K562 (cell line): ENCODE measurements around the gene MECR. TPM values are rescaled to one million over a fixed set of nuclear protein-coding genes. Genes with fewer than 3 reads are reported as not detected.

Experiments
- EP300 ChIP-seq: IDR thresholded peaks from 2 replicates; pipeline ENCODE4 v1.6.1; 2012; ENCODE audit warnings: low read length, improper control_type of control experiment
- GABPB1 ChIP-seq: sonication (generic); formaldehyde crosslinking; IDR thresholded peaks from 2 replicates; pipeline ENCODE4 v1.8.0; 2022; ENCODE audit warnings: mild to moderate bottlenecking, missing genetic modification reagents
- MAFF ChIP-seq: IDR thresholded peaks from 2 replicates; pipeline ENCODE4 v1.6.1; 2012; ENCODE audit warnings: low read length, improper control_type of control experiment
- MAZ ChIP-seq, 2 experiments: fragments of 450-650 bp in 1 of 2; sonication (generic) in 1 of 2; formaldehyde crosslinking; IDR thresholded peaks in 1 of 2; conservative IDR thresholded peaks in 1 of 2; 2 replicates each; pipeline versions ENCODE4 v1.4.0 to v1.5.0; 2020; ENCODE audit warnings: mild to moderate bottlenecking in 1 of 2, missing genetic modification reagents in 1 of 2
- PML ChIP-seq: IDR thresholded peaks from 2 replicates; pipeline ENCODE4 v1.6.1; 2012; ENCODE audit warnings: low read length, inconsistent platforms
- TCF7 ChIP-seq: sonication (generic); IDR thresholded peaks from 2 replicates; pipeline ENCODE4 v1.6.1; 2016; ENCODE audit warnings: antibody characterized with exemption, borderline replicate concordance
- polyA plus RNA-seq, 8 experiments: library from polyadenylated mRNA; depleted of rRNA in 4 of 8; stranded (reverse) in 5 of 8; unstranded in 3 of 8; fragments of >200 nt; fragmentation: Nextera tagmentation in 2 of 8; fragmentation: Illumina TruSeq in 1 of 8; extraction: Ambion mirVana in 2 of 8; extraction: Trizol in 1 of 8; gene quantifications; 2 replicates each; pipeline versions ENCODE4 v1.2.1 to v1.2.3, GENCODE V29; 2011 to 2014; ENCODE audit warnings: inconsistent platforms in 1 of 8, missing spikeins in 1 of 8
- total RNA-seq, 7 experiments: library from RNA; depleted of rRNA in 6 of 7; stranded (reverse); fragments of >200 nt in 6 of 7; fragmentation: Illumina TruSeq in 2 of 7; extraction: Trizol in 2 of 7; gene quantifications; 2 replicates each; pipeline versions ENCODE4 v1.2.1 to v1.2.3, GENCODE V29; 2011 to 2021; ENCODE audit warnings: low replicate concordance in 1 of 7
- TF ChIP-seq, protein P1 (sequence below), 2 experiments: IDR thresholded peaks in 1 of 2; conservative IDR thresholded peaks in 1 of 2; 2 replicates each; pipeline ENCODE4 v1.6.1; 2016; ENCODE audit warnings: low read depth in 2 of 2, mild to moderate bottlenecking in 1 of 2, missing compliant biosample characterization in 1 of 2, missing genetic modification characterization in 1 of 2, moderate library complexity in 1 of 2
- TF ChIP-seq, protein P2 (sequence below): sonication (generic); IDR thresholded peaks from 2 replicates; pipeline ENCODE4 v1.6.1; 2016
- TF ChIP-seq, protein P3 (sequence below), 3 experiments: IDR thresholded peaks in 2 of 3; conservative IDR thresholded peaks in 1 of 3; 2 replicates each; pipeline ENCODE4 v1.5.1; 2011 to 2012; ENCODE audit warnings: low read length in 3 of 3, mild to moderate bottlenecking in 3 of 3, control low read depth in 2 of 3, improper control_type of control experiment in 1 of 3, inconsistent platforms in 1 of 3, low read depth in 1 of 3, mixed read lengths in 1 of 3, moderate library complexity in 1 of 3; ENCODE audit not compliant: insufficient read depth in 2 of 3
- TF ChIP-seq, protein P4 (sequence below), 2 experiments: IDR thresholded peaks; 2 replicates each; pipeline ENCODE4 v1.6.1; 2011; ENCODE audit warnings: borderline replicate concordance in 1 of 2, control low read depth in 1 of 2, low read depth in 1 of 2, low read length in 1 of 2, mild to moderate bottlenecking in 1 of 2, mixed read lengths in 1 of 2, moderate library complexity in 1 of 2; ENCODE audit not compliant: insufficient read depth in 1 of 2, insufficient read length in 1 of 2, poor library complexity in 1 of 2, severe bottlenecking in 1 of 2; ENCODE audit errors: extremely low read depth in 1 of 2
- TF ChIP-seq, protein P5 (sequence below): fragments of 450-650 bp; formaldehyde crosslinking; IDR thresholded peaks from 2 replicates; pipeline ENCODE4 v1.4.0; 2020; ENCODE audit warnings: mild to moderate bottlenecking
- TF ChIP-seq, protein P6 (sequence below): fragments of 150-350 bp; IDR thresholded peaks from 2 replicates; pipeline ENCODE4 v1.6.1; 2014; ENCODE audit warnings: low read depth, mild to moderate bottlenecking, low read length, borderline replicate concordance

Gene MECR
- total and polyA plus RNA-seq, 9 of the 15 experiments (the other 6 are each of a cell fraction or from before 2014, with no cell fraction given) = 10.4 to 58.6 (median 42.9) TPM

DNA sequence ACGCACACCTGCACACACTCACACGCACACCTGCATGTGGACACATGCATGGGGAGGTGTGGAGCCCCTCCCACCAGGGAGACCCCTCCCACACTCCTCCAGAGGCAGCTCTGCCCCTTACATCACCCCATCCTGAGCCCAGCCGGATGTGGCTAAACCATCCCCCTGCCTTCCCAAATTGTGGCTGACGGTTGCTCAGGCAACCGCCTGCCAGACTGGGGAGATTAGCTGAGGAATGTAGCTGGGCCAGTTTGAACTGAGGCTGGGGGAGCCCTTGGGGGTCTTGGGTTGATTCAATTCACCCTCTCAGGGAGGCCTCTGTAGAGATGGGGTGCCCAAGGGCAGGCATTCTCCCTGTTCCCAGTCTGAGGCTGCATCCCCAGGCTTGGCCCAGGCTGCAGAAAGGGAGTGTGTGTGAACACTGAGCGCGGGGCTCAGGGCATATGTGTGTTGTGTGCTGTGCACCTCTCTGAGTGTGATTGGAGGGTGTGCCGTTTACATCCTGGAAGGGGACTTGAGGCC, 18.5 kb upstream of the MECR start (continued):
- TF ChIP-seq, protein P1, sequence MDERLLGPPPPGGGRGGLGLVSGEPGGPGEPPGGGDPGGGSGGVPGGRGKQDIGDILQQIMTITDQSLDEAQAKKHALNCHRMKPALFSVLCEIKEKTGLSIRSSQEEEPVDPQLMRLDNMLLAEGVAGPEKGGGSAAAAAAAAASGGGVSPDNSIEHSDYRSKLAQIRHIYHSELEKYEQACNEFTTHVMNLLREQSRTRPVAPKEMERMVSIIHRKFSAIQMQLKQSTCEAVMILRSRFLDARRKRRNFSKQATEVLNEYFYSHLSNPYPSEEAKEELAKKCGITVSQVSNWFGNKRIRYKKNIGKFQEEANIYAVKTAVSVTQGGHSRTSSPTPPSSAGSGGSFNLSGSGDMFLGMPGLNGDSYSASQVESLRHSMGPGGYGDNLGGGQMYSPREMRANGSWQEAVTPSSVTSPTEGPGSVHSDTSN (CRISPR knock-in tag; IDR thresholded peaks at IDR 0.05; ENCODE audit: low read depth) = no peak
- TF ChIP-seq, protein P1 (tag; conservative IDR thresholded peaks at IDR 0.05; ENCODE audit: low read depth) = no peak
- TF ChIP-seq, protein P2, sequence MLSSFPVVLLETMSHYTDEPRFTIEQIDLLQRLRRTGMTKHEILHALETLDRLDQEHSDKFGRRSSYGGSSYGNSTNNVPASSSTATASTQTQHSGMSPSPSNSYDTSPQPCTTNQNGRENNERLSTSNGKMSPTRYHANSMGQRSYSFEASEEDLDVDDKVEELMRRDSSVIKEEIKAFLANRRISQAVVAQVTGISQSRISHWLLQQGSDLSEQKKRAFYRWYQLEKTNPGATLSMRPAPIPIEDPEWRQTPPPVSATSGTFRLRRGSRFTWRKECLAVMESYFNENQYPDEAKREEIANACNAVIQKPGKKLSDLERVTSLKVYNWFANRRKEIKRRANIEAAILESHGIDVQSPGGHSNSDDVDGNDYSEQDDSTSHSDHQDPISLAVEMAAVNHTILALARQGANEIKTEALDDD = no peak
- TF ChIP-seq, protein P3, sequence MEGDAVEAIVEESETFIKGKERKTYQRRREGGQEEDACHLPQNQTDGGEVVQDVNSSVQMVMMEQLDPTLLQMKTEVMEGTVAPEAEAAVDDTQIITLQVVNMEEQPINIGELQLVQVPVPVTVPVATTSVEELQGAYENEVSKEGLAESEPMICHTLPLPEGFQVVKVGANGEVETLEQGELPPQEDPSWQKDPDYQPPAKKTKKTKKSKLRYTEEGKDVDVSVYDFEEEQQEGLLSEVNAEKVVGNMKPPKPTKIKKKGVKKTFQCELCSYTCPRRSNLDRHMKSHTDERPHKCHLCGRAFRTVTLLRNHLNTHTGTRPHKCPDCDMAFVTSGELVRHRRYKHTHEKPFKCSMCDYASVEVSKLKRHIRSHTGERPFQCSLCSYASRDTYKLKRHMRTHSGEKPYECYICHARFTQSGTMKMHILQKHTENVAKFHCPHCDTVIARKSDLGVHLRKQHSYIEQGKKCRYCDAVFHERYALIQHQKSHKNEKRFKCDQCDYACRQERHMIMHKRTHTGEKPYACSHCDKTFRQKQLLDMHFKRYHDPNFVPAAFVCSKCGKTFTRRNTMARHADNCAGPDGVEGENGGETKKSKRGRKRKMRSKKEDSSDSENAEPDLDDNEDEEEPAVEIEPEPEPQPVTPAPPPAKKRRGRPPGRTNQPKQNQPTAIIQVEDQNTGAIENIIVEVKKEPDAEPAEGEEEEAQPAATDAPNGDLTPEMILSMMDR (IDR thresholded peaks at IDR 0.05 in 2 of 3, conservative IDR thresholded peaks at IDR 0.05 in 1 of 3; ENCODE audit: insufficient read depth in 2 of 3, low read depth in 1 of 3, low read length in 3 of 3) = no peak
- TF ChIP-seq TCF7 (no peak), MAFF (no peak), PML (no peak), EP300 (peak; percentile 36; the same call in 1 of the 2 replicates), GABPB1 (CRISPR knock-in tag) (peak; percentile 50; the same call in 1 of the 2 replicates), MAZ (CRISPR knock-in tag; conservative IDR thresholded peaks at IDR 0.05 in 1 of 2, IDR thresholded peaks at IDR 0.05 in 1 of 2) (peak in 1 of 2 experiments; percentile 61; a peak in 1 of 4 replicates)
- TF ChIP-seq, protein P4, sequence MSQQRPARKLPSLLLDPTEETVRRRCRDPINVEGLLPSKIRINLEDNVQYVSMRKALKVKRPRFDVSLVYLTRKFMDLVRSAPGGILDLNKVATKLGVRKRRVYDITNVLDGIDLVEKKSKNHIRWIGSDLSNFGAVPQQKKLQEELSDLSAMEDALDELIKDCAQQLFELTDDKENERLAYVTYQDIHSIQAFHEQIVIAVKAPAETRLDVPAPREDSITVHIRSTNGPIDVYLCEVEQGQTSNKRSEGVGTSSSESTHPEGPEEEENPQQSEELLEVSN (IDR thresholded peaks at IDR 0.05; ENCODE audit: borderline replicate concordance in 1 of 2, extremely low read depth in 1 of 2, insufficient read depth in 1 of 2, insufficient read length in 1 of 2, low read depth in 1 of 2, low read length in 1 of 2, poor library complexity in 1 of 2, severe bottlenecking in 1 of 2) = no peak
- TF ChIP-seq, protein P5, sequence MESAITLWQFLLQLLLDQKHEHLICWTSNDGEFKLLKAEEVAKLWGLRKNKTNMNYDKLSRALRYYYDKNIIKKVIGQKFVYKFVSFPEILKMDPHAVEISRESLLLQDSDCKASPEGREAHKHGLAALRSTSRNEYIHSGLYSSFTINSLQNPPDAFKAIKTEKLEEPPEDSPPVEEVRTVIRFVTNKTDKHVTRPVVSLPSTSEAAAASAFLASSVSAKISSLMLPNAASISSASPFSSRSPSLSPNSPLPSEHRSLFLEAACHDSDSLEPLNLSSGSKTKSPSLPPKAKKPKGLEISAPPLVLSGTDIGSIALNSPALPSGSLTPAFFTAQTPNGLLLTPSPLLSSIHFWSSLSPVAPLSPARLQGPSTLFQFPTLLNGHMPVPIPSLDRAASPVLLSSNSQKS = no peak
- TF ChIP-seq, protein P6, sequence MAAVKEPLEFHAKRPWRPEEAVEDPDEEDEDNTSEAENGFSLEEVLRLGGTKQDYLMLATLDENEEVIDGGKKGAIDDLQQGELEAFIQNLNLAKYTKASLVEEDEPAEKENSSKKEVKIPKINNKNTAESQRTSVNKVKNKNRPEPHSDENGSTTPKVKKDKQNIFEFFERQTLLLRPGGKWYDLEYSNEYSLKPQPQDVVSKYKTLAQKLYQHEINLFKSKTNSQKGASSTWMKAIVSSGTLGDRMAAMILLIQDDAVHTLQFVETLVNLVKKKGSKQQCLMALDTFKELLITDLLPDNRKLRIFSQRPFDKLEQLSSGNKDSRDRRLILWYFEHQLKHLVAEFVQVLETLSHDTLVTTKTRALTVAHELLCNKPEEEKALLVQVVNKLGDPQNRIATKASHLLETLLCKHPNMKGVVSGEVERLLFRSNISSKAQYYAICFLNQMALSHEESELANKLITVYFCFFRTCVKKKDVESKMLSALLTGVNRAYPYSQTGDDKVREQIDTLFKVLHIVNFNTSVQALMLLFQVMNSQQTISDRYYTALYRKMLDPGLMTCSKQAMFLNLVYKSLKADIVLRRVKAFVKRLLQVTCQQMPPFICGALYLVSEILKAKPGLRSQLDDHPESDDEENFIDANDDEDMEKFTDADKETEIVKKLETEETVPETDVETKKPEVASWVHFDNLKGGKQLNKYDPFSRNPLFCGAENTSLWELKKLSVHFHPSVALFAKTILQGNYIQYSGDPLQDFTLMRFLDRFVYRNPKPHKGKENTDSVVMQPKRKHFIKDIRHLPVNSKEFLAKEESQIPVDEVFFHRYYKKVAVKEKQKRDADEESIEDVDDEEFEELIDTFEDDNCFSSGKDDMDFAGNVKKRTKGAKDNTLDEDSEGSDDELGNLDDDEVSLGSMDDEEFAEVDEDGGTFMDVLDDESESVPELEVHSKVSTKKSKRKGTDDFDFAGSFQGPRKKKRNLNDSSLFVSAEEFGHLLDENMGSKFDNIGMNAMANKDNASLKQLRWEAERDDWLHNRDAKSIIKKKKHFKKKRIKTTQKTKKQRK = no peak
